ENCODE results near the gene CENPN. TPM values are rescaled to one million over a fixed set of nuclear protein-coding genes. Genes with fewer than 3 reads are reported as not detected.
A peak's percentile ranks its signal among the peaks of the same experiment; 100 is the strongest.

Gene CENPN
- total RNA-seq, 1 experiment from 2014 or later: 78.6 TPM

DNA sequence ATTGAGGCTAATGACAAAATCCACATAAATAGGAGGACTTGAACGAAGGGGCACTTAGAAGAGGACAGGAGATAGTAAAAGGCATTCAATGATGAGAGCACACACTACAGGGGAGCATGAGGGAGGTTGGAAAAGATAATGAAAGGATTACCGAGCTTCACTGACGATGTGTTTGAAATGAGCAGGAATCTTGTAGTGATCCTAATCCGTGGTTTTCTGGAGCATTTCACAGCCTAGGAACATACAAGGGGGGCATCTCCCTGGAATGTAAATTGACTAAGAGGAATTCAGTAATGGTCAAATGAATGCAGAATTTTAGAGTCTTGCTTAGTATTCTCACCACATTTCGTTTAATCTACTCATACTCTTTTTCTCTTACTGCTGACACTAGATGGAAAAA lies 33.8 kb downstream of the CENPN start:
- Histone ChIP-seq H3K14ac (ENCODE audit: insufficient read depth, low read length) (no peak overlapping the region), H3K9me3 (ENCODE audit: control insufficient read depth, low read depth, low read length) (no peaks in the 10 kb centered on the region), H3K27ac (ENCODE audit: insufficient read length, low read depth, low read length) (no peak overlapping the region), H3T11ph (ENCODE audit: low read length) (no peak overlapping the region), H2BK120ac (ENCODE audit: low read depth, low read length, poor library complexity, severe bottlenecking) (no peak overlapping the region), H2BK20ac (ENCODE audit: low read depth, low read length, poor library complexity, severe bottlenecking) (no peak overlapping the region), H3K23ac (ENCODE audit: insufficient read length, low read depth, low read length) (no peak overlapping the region), H2BK5ac (ENCODE audit: insufficient read length, low read length) (no peak overlapping the region), H4K5ac (ENCODE audit: insufficient read length, low read depth, low read length) (no peak overlapping the region), H3K4me1 (ENCODE audit: insufficient read depth, low read length) (0 out of 2 replicates have a peak, but pooled peaks cover 5% of the 10 kb centered on the region), H3K18ac (ENCODE audit: insufficient read length, low read depth, low read length) (no peak overlapping the region), H3K56ac (ENCODE audit: insufficient read length, low read depth, low read length) (no peak overlapping the region), H3K79me1 (ENCODE audit: insufficient read depth, low read depth, low read length, poor library complexity, severe bottlenecking) (peaks cover 3% of the 10 kb centered on the region), H2AK5ac (ENCODE audit: insufficient read length, low read length) (no peak overlapping the region), H2BK12ac (ENCODE audit: insufficient read length, low read depth, low read length) (no peak overlapping the region), H3K27me3 (ENCODE audit: insufficient read depth, low read length) (no peaks in the 10 kb centered on the region), H2BK15ac (ENCODE audit: low read depth, low read length) (no peak overlapping the region), H3K4me2 (ENCODE audit: insufficient read depth, insufficient read length, low read length) (no peak overlapping the region), H3K9ac (ENCODE audit: extremely low read depth, insufficient read length, low read length) (no peak overlapping the region), H3K4ac (ENCODE audit: low read depth, low read length) (no peak overlapping the region), H3K23me2 (ENCODE audit: insufficient read length, low read depth, low read length, poor library complexity, severe bottlenecking) (peaks cover 7% of the 10 kb centered on the region), H4K20me1 (ENCODE audit: control insufficient read depth, insufficient read depth, insufficient read length) (no peaks in the 10 kb centered on the region), H3K79me2 (ENCODE audit: insufficient read depth, low read length) (peaks cover 8% of the 10 kb centered on the region; the same call in 1 of the 2 replicates), H4K91ac (ENCODE audit: insufficient read length, low read depth, low read length) (no peak overlapping the region), H2AFZ (ENCODE audit: low read length) (no peak overlapping the region), H4K8ac (replicated peaks; ENCODE audit: insufficient read length, low read depth, low read length) (no peak overlapping the region)
- no peak for DNase-seq
- H3K4me3 Mint-ChIP-seq: no peak overlapping the region
- peaks cover 38 to 73% (median 73%) of the 10 kb centered on the region in 3 experiments; a peak in 6 of 7 replicates for H3K36me3 Mint-ChIP-seq (ENCODE audit: insufficient read depth in 1 of 3, low read depth in 3 of 3)
- no peaks in the 10 kb centered on the region for H3K27me3 Mint-ChIP-seq (ENCODE audit: low read depth)
- no peaks in the 10 kb centered on the region for H3K9me3 Mint-ChIP-seq
- H3K4me1 Mint-ChIP-seq: peaks cover 14 to 17% of the 10 kb centered on the region in 2 experiments
- peak overlapping the region in 2 of 3 experiments; percentile 21 to 25; a peak in 1 of 7 replicates for H3K27ac Mint-ChIP-seq
- no CpG with 5 or more reads among the region's 5 CpGs for WGBS (ENCODE audit: extremely low coverage, insufficient read length, low lambda C conversion rate)
- TF ChIP-seq, protein P1, sequence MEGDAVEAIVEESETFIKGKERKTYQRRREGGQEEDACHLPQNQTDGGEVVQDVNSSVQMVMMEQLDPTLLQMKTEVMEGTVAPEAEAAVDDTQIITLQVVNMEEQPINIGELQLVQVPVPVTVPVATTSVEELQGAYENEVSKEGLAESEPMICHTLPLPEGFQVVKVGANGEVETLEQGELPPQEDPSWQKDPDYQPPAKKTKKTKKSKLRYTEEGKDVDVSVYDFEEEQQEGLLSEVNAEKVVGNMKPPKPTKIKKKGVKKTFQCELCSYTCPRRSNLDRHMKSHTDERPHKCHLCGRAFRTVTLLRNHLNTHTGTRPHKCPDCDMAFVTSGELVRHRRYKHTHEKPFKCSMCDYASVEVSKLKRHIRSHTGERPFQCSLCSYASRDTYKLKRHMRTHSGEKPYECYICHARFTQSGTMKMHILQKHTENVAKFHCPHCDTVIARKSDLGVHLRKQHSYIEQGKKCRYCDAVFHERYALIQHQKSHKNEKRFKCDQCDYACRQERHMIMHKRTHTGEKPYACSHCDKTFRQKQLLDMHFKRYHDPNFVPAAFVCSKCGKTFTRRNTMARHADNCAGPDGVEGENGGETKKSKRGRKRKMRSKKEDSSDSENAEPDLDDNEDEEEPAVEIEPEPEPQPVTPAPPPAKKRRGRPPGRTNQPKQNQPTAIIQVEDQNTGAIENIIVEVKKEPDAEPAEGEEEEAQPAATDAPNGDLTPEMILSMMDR (conservative IDR thresholded peaks at IDR 0.05): no peak
